Stimulated activated CD8-positive, alpha-beta memory T cell treated with anti-CD3 and anti-CD28 coated beads, Interleukin-4, amount 100 ng/mL, for 4 hours (primary cell): ENCODE data around the gene NAALADL1.
"Not testable (repeated sequence)": the region's sequence is repeated elsewhere in the genome, so short reads cannot be mapped to it uniquely, and the experiment has no call there.

ENCODE experiments used
- DNase-seq, 2 donors: peaks; one replicate each; pipeline ENCODE4 v3.0.0-alpha.2; 2020; ENCODE audit warnings: low read depth in 2 of 2, low spot score in 1 of 2

Gene NAALADL1

GRCh38 chr11:65051398-65051858 lies 6.9 kb downstream of the NAALADL1 start:
- DNase-seq, result no peak

- DNase-seq, result no peak
These were observed 10.6 kb downstream of the NAALADL1 start for GRCh38 chr11:65047581-65048422.

- DNase-seq, result no peak
These were observed 12.6 kb downstream of the NAALADL1 start for GRCh38 chr11:65045728-65046127.

GRCh38 chr11:65045061-65045460 lies 13.3 kb downstream of the NAALADL1 start:
- DNase-seq, result no peak

- no peak for DNase-seq
These were observed 14.4 kb downstream of the NAALADL1 start for GRCh38 chr11:65043881-65044501.

- no peak for DNase-seq
These were observed 15.5 kb downstream of the NAALADL1 start for GRCh38 chr11:65042891-65043290.

- DNase-seq, result peak; percentile 49 to 70
These were observed 17.3 kb downstream of the NAALADL1 start, which contains the start of gene SAC3D1 for GRCh38 chr11:65040847-65041622. Gene SAC3D1, plus strand, starts transcription at chr11:65041210. Its CDS starts 83 bp downstream, at chr11:65041293.

- no peak for DNase-seq
These were observed 17.9 kb downstream of the NAALADL1 start for GRCh38 chr11:65040520-65040846.

GRCh38 chr11:65036931-65037330 lies 21.4 kb downstream of the NAALADL1 start:
- DNase-seq, result no peak

- DNase-seq, result no peak
These were observed 22.8 kb downstream of the NAALADL1 start for GRCh38 chr11:65035579-65035978.

- no peak for DNase-seq
These were observed 23.9 kb downstream of the NAALADL1 start for GRCh38 chr11:65034423-65034822.

- DNase-seq, result no peak
These were observed 26.1 kb downstream of the NAALADL1 start for GRCh38 chr11:65032216-65032615.

GRCh38 chr11:65027213-65028067 lies 30.9 kb downstream of the NAALADL1 start, which contains the start of gene SNX15:
Gene SNX15, plus strand, starts transcription at chr11:65027439. Its CDS starts 99 bp downstream, at chr11:65027538.
- DNase-seq, result peak; percentile 76 to 84

GRCh38 chr11:65026810-65027209 lies 31.5 kb downstream of the NAALADL1 start:
- no peak for DNase-seq

- DNase-seq, result not testable (repeated sequence)
These were observed 34.9 kb downstream of the NAALADL1 start for GRCh38 chr11:65023502-65023901.

GRCh38 chr11:65021509-65021908 lies 36.8 kb downstream of the NAALADL1 start:
- DNase-seq, result no peak

GRCh38 chr11:65021003-65021402 lies 37.4 kb downstream of the NAALADL1 start:
- DNase-seq, result no peak

- DNase-seq, result no peak
These were observed 38.5 kb downstream of the NAALADL1 start for GRCh38 chr11:65019824-65020223.

GRCh38 chr11:65017937-65018336 lies 40.4 kb downstream of the NAALADL1 start:
- DNase-seq, result no peak

GRCh38 chr11:65016705-65017104 lies 41.6 kb downstream of the NAALADL1 start:
- DNase-seq, result no peak
